Measurements from ENCODE around the gene CAMTA2. TPM values are rescaled to one million over a fixed set of nuclear protein-coding genes. Genes with fewer than 3 reads are reported as not detected.

Gene CAMTA2
- total RNA-seq, 1 experiment from 2014 or later: 9.2 TPM

GRCh38 chr17:5020502-5021023 lies 33.1 kb upstream of the CAMTA2 start (continued):
- TF ChIP-seq PRDM15 (CRISPR knock-in tag; IDR thresholded peaks at IDR 0.05): no peak

GRCh38 chr17:5019475-5019956 lies 32.0 kb upstream of the CAMTA2 start:
- ATAC-seq: peak; percentile 92
- POLR2A ChIA-PET: interaction anchor here (1.6 kb wide), 1 partner anchor 9 kb away, joined by 3 read pairs; no protein-coding TSS in a partner anchor
- no peak overlapping the region for H3K27ac Mint-ChIP-seq

More at GRCh38 chr17:5019475-5019956, 32.0 kb upstream of the CAMTA2 start:
- H3K4me3 Mint-ChIP-seq: no peak overlapping the region
- H3K27me3 Mint-ChIP-seq (ENCODE audit: low read depth): no peaks in the 10 kb centered on the region
- no peak for TF ChIP-seq STAT6 (CRISPR knock-in tag; conservative IDR thresholded peaks at IDR 0.05; ENCODE audit: low read depth)
- TF ChIP-seq ZNF232 (CRISPR knock-in tag; IDR thresholded peaks at IDR 0.05): no peak
- no peak for TF ChIP-seq TEAD1 (CRISPR knock-in tag; IDR thresholded peaks at IDR 0.05)
- TF ChIP-seq SMAD4 (CRISPR knock-in tag; IDR thresholded peaks at IDR 0.05): no peak
- TF ChIP-seq JUN (CRISPR knock-in tag; IDR thresholded peaks at IDR 0.05): no peak
- TF ChIP-seq SMAD3 (CRISPR knock-in tag; IDR thresholded peaks at IDR 0.05; ENCODE audit: borderline replicate concordance): no peak
- no peak for TF ChIP-seq ELF4 (CRISPR knock-in tag; IDR thresholded peaks at IDR 0.05; ENCODE audit: low read depth)
- no peak for TF ChIP-seq MYBL2 (CRISPR knock-in tag; IDR thresholded peaks at IDR 0.05)
- no peak for TF ChIP-seq ZNF138 (CRISPR knock-in tag; conservative IDR thresholded peaks at IDR 0.05)
- TF ChIP-seq ZNF532 (CRISPR knock-in tag; IDR thresholded peaks at IDR 0.05; ENCODE audit: borderline replicate concordance): no peak
- H3K4me1 Mint-ChIP-seq: no peaks in the 10 kb centered on the region
- H3K36me3 Mint-ChIP-seq: peaks cover 45% of the 10 kb centered on the region
- CTCF ChIA-PET: interaction anchor here (0.9 to 1.2 kb wide), 6 partner anchors 16 to 52 kb away, joined by 3 to 7 read pairs (median 4); partner anchors contain the start of genes KIF1C and SPAG7
- no peaks in the 10 kb centered on the region for H3K9me3 Mint-ChIP-seq
- peak; percentile 44 for DNase-seq (ENCODE audit: low spot score)
